Measurements from ENCODE around the gene COL5A1.

Gene COL5A1

DNA sequence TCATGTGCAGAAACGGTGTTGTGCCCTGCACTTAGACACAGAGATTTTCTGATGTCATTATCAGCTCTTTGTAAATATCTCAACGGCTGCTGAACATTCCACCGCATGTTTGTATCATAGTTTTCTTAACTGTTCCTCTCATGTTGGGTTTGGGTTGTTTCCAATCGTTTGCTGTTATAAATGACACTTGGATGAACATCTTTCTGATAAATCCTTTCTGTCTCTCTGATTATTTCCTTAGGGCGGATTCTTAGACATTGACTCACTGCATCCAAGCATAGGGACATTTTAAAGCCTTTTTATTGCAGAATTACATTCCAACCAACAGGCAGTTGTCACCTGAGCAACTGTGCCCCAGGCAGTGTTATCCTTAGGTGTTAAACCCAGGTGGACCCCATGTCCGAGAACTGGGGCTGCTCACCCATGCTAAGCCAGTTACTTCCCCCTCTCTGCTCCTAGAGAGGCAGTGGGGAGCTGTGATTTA lies 28.5 kb downstream of the COL5A1 start:
- TF ChIP-seq SIN3A (IDR thresholded peaks at IDR 0.05; ENCODE audit: borderline replicate concordance, insufficient read depth, low read length) (no peak), FOXP2 (optimal IDR thresholded peaks at IDR 0.05; ENCODE audit: borderline replicate concordance, extremely low read depth, extremely low read length, insufficient read depth) (no peak), TAF1 (IDR thresholded peaks at IDR 0.05; ENCODE audit: borderline replicate concordance, insufficient read depth, low read length) (no peak), POLR2AphosphoS5 (IDR thresholded peaks at IDR 0.05; ENCODE audit: low read depth, low read length) (no peak)
- TF ChIP-seq, protein P1, sequence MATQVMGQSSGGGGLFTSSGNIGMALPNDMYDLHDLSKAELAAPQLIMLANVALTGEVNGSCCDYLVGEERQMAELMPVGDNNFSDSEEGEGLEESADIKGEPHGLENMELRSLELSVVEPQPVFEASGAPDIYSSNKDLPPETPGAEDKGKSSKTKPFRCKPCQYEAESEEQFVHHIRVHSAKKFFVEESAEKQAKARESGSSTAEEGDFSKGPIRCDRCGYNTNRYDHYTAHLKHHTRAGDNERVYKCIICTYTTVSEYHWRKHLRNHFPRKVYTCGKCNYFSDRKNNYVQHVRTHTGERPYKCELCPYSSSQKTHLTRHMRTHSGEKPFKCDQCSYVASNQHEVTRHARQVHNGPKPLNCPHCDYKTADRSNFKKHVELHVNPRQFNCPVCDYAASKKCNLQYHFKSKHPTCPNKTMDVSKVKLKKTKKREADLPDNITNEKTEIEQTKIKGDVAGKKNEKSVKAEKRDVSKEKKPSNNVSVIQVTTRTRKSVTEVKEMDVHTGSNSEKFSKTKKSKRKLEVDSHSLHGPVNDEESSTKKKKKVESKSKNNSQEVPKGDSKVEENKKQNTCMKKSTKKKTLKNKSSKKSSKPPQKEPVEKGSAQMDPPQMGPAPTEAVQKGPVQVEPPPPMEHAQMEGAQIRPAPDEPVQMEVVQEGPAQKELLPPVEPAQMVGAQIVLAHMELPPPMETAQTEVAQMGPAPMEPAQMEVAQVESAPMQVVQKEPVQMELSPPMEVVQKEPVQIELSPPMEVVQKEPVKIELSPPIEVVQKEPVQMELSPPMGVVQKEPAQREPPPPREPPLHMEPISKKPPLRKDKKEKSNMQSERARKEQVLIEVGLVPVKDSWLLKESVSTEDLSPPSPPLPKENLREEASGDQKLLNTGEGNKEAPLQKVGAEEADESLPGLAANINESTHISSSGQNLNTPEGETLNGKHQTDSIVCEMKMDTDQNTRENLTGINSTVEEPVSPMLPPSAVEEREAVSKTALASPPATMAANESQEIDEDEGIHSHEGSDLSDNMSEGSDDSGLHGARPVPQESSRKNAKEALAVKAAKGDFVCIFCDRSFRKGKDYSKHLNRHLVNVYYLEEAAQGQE (IDR thresholded peaks at IDR 0.05; ENCODE audit: insufficient read depth in 1 of 2, low read depth in 2 of 2, low read length in 2 of 2): no peak

DNA sequence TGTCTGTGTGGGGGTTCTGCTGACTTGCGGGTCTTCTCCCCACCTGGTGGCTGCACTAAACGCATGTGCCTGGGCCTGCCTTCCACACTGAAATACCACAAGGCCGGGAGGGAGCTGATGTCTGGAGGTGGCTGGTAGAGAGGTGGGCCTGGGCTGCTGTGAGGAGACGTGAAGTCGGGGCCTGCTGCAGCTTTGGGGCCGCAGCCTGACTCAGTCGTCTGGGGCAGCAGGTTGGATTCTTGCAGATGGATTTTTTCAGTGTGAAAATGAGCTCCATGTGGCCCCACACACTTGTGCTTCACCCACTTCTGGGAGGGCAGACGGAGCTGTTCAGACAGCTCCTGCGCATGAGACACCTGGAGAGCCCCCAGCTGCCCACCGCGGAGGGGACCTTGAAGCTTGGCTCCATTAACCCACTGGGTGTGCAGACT lies 29.3 kb downstream of the COL5A1 start:
- no peak for TF ChIP-seq POLR2AphosphoS5 (IDR thresholded peaks at IDR 0.05; ENCODE audit: low read depth, low read length)
- TF ChIP-seq, protein P1 (IDR thresholded peaks at IDR 0.05; ENCODE audit: insufficient read depth in 1 of 2, low read depth in 2 of 2, low read length in 2 of 2): no peak
- TF ChIP-seq SIN3A (IDR thresholded peaks at IDR 0.05; ENCODE audit: borderline replicate concordance, insufficient read depth, low read length): no peak
- no peak for TF ChIP-seq FOXP2 (optimal IDR thresholded peaks at IDR 0.05; ENCODE audit: borderline replicate concordance, extremely low read depth, extremely low read length, insufficient read depth)
- no peak for TF ChIP-seq TAF1 (IDR thresholded peaks at IDR 0.05; ENCODE audit: borderline replicate concordance, insufficient read depth, low read length)

DNA sequence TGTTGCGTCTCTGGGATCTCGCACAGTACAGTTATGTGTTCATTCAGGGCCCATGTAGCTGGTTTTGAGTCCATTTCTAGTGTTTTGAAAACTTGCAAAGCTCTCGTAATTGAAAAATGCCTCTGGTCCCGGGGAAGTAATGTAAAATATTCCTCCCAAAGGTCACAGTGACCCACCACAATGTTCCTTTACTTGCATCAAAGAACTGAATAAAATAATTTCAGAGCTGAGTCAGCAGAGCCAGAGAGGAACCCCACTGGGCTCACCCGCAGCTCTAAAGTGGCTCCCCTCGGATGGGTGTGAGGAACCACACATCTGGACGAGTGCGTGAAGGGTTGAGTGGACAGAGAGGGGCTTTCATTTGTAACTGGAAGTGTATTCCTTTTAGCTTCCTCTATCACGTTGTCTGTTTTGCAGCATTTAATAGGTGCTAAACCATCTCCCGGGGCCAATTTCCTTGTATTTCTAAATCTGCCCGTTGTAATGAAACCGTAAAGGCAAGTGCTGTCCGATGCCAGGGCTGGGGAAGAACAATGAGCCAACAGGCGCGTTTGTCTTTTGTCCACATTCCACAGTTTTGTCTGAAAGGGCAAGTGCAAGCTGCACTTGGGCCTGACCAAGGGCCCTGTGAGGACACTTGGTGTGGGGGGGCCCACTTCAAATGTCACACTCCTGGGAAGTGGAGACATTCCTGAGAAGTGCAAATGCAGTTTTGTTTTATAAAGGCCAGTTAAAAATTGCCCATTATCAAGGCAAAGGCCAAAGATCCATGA lies 29.9 kb downstream of the COL5A1 start:
- TF ChIP-seq TAF1 (IDR thresholded peaks at IDR 0.05; ENCODE audit: borderline replicate concordance, insufficient read depth, low read length) (no peak), POLR2AphosphoS5 (IDR thresholded peaks at IDR 0.05; ENCODE audit: low read depth, low read length) (no peak), FOXP2 (optimal IDR thresholded peaks at IDR 0.05; ENCODE audit: borderline replicate concordance, extremely low read depth, extremely low read length, insufficient read depth) (no peak), SIN3A (IDR thresholded peaks at IDR 0.05; ENCODE audit: borderline replicate concordance, insufficient read depth, low read length) (no peak)
- TF ChIP-seq, protein P1 (IDR thresholded peaks at IDR 0.05; ENCODE audit: insufficient read depth in 1 of 2, low read depth in 2 of 2, low read length in 2 of 2): no peak

DNA sequence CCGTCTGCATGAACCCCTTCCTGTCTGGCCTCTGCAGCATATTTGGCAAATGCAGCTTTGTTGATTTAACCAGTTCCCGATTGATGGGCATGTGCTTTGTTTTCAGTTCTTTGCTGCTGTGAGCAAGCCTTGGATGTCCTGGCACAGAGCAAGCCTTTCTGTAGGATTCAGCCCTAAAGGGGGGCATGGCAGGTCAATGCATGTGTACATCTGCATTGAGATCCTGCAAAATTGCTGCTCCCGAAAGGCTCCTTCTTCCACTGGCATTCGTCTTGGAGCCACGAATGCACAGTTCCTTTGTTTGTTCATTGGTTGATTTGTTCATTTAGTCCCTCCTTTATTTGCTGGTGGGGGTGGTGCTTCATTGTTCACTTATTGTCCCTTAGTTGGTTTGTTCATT lies 34.8 kb downstream of the COL5A1 start:
- TF ChIP-seq SIN3A (IDR thresholded peaks at IDR 0.05; ENCODE audit: borderline replicate concordance, insufficient read depth, low read length) (no peak), TAF1 (IDR thresholded peaks at IDR 0.05; ENCODE audit: borderline replicate concordance, insufficient read depth, low read length) (no peak), POLR2AphosphoS5 (IDR thresholded peaks at IDR 0.05; ENCODE audit: low read depth, low read length) (no peak), FOXP2 (optimal IDR thresholded peaks at IDR 0.05; ENCODE audit: borderline replicate concordance, extremely low read depth, extremely low read length, insufficient read depth) (no peak)
- TF ChIP-seq, protein P1 (IDR thresholded peaks at IDR 0.05; ENCODE audit: insufficient read depth in 1 of 2, low read depth in 2 of 2, low read length in 2 of 2): no peak

All from PFSK-1 (cell line).